Measurements from ENCODE around the gene CDHR2.

CDHR2 gene, protein sequence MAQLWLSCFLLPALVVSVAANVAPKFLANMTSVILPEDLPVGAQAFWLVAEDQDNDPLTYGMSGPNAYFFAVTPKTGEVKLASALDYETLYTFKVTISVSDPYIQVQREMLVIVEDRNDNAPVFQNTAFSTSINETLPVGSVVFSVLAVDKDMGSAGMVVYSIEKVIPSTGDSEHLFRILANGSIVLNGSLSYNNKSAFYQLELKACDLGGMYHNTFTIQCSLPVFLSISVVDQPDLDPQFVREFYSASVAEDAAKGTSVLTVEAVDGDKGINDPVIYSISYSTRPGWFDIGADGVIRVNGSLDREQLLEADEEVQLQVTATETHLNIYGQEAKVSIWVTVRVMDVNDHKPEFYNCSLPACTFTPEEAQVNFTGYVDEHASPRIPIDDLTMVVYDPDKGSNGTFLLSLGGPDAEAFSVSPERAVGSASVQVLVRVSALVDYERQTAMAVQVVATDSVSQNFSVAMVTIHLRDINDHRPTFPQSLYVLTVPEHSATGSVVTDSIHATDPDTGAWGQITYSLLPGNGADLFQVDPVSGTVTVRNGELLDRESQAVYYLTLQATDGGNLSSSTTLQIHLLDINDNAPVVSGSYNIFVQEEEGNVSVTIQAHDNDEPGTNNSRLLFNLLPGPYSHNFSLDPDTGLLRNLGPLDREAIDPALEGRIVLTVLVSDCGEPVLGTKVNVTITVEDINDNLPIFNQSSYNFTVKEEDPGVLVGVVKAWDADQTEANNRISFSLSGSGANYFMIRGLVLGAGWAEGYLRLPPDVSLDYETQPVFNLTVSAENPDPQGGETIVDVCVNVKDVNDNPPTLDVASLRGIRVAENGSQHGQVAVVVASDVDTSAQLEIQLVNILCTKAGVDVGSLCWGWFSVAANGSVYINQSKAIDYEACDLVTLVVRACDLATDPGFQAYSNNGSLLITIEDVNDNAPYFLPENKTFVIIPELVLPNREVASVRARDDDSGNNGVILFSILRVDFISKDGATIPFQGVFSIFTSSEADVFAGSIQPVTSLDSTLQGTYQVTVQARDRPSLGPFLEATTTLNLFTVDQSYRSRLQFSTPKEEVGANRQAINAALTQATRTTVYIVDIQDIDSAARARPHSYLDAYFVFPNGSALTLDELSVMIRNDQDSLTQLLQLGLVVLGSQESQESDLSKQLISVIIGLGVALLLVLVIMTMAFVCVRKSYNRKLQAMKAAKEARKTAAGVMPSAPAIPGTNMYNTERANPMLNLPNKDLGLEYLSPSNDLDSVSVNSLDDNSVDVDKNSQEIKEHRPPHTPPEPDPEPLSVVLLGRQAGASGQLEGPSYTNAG (N-terminal part only)

GRCh38 chr5:176548967-176549444 is at the start of gene CDHR2:
Gene CDHR2 (plus strand): TSS chr5:176549342. CDS start chr5:176565353, 16,011 bp downstream.
- no peak for DNase-seq (ENCODE audit: low spot score)

DNA sequence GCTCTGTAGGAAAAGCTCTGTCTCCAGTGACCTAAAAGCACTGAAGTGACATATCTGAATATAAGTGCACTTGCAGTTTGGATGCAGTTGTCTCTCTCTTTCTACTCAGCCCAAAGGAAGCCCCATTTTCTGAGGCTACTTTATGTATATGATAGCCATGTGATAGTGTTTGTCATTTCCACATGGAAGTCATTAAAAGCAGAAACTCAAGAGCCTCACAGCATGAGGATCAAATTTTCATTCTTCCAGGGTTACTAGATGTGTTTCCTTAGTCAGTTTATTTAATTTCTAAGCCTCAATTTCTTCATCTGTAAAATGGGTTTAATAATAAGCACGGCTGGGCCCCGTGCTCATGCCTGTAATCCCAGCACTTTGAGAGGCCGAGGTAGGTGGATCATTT is 48.6 kb upstream of the CDHR2 start:
- DNase-seq (ENCODE audit: low spot score): no peak

GRCh38 chr5:176501333-176501732 is 47.8 kb upstream of the CDHR2 start:
- DNase-seq (ENCODE audit: low spot score): no peak

DNA sequence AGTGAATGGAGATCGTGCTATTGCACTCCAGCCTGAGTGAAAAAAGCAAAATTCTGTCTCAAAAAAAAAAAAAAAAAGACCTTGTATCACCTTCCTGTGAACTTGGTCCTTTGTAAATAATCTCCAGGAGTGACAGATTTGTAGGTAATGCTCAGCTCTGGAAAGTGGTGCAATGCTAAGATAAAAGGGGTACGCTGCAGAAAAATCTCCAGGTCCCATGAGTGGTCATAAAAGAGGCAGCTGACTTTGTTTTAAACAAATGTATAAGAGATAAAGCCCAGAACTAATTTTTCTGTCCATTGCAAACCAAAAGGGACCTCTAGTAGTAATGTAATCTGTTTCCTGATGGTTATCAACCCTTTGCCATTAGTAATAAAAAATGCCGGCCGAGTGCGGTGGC is 45.6 kb upstream of the CDHR2 start:
- no peak for DNase-seq (ENCODE audit: low spot score)

GRCh38 chr5:176507911-176508310 is 41.2 kb upstream of the CDHR2 start:
- no peak for DNase-seq (ENCODE audit: low spot score)

GRCh38 chr5:176508603-176509002 is 40.5 kb upstream of the CDHR2 start:
- DNase-seq (ENCODE audit: low spot score): no peak

- DNase-seq (ENCODE audit: low spot score): no peak
These were observed 35.4 kb upstream of the CDHR2 start for GRCh38 chr5:176513788-176514187.

DNA sequence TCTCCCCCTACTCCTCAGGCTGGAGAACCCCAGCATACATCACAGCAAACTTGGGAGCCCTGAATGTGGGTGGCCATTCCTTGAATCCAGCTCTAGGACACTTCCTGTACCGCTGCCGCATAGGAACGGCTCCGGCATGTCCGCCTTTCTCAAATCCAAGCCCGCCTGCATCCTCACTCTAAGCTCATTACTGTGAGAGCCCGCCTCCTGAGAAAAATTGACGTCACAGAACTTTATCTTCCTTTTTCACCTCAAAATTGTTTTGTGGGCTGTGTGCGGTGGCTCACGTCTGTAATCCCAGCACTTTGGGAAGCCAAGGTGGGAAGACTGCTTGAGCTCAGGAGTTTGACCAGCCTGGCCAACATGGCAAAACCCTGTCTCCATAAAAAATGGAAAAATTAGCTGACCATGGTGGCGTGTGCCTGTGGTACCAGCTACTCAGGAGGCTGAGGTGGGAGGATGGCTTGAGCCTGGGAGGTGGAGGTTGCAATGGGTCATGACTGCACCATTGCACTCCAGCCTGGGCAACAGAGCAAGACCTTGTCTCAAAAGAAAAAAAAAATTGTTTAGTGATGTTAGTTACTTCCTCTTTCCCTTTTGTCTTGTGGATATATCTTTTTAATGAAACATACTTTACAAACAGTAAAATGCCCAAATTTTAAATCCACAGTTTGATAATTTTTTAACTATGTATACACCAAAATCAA is 34.7 kb upstream of the CDHR2 start:
- no peak for DNase-seq (ENCODE audit: low spot score)

GRCh38 chr5:176515396-176515795 is 33.7 kb upstream of the CDHR2 start:
- DNase-seq (ENCODE audit: low spot score): no peak

- DNase-seq (ENCODE audit: low spot score): no peak
These were observed 32.0 kb upstream of the CDHR2 start for GRCh38 chr5:176517053-176517661.

DNA sequence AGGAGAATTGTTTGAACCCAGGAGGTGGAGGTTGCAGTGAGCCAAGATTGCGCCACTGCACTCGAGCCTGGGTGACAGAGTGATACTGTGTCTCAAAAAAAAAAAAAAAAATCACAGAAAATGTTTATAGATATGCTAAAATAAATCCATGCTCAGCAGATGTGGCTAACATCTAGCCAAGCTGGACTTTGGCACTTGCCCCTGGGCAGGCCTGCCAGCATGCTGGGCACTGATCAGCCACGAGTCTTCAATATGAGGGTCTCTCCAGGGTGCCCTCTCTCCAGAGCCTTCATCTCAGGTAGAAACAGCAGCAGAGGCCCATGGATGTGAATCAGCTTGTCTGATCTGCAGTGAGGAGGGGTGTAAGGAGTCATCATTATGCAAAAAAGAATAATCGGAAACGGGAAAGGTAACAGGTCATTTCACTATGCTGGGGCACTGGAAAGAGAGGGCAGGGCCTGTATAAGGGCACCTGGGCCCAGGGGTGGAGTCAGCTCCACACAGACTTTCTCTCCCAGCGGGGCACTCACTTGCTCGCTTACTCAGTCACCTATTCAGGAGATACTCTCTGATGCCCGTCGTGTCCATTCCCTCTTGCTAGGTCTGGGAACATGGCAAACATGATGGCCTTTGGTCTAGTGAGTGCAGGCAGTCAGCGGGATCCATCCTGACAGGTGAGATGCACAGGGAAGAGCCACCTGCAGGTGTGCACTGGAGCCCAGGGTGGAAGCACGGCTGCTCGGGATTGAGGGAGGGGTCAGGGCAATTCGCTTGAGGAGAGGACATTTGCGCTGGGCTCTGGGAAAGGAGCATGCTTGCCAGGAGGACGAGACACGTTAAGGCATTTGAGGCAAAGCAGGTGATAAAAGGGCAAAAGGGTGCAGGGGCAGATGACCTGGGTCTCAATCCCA is 29.1 kb upstream of the CDHR2 start:
- no peak for DNase-seq (ENCODE audit: low spot score)

DNA sequence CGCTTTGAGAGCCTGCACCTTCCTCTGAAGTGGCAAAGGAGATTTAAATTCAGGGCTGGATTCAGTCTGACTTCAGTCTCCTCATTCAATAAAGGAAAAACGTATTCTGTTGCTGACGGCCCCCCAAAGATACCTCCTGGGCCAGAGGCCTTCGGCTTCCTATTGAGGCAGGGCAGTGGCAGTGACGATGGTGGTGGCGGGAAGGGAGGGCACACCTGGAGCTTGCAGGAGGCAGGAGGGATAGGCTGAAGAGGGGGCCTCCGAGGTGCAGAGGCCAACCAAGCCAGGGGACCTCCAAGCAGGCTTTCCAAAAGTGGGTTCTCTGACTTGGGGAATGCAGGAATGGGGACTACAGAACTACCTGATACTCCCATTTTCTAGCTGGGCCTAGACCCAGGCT is 27.9 kb upstream of the CDHR2 start:
- DNase-seq (ENCODE audit: low spot score): no peak

DNA sequence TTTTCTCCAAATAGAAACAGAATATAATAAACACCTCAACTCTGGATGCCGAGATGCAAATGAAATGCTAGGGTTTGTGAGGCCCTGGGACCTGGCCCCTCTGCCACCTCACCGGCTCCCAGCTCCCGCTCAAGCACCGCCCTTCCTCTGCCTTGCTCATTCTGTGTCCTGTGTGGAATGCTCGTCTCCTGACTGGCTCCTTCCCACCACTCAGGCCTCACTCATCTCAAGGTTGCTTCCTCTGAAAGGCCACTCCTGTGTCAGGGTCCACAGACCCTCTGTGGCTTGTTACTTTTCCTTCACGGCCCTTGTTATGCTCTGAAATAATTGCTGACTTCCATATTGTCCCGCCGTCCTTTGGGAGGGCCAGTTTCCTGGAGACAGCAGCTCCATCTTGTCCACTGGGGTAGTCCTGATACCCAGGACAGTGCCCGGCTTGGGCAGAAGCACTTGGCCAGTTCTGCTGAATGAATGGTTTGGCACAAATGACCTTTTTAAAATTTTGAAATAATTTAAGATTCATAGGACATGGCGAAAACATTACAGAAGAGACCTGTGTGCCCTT is 27.4 kb upstream of the CDHR2 start:
- no peak for DNase-seq (ENCODE audit: low spot score)

GRCh38 chr5:176524138-176524537 is 25.0 kb upstream of the CDHR2 start:
- DNase-seq (ENCODE audit: low spot score): no peak

- DNase-seq (ENCODE audit: low spot score): no peak
These were observed 24.2 kb upstream of the CDHR2 start for GRCh38 chr5:176524987-176525386.

DNA sequence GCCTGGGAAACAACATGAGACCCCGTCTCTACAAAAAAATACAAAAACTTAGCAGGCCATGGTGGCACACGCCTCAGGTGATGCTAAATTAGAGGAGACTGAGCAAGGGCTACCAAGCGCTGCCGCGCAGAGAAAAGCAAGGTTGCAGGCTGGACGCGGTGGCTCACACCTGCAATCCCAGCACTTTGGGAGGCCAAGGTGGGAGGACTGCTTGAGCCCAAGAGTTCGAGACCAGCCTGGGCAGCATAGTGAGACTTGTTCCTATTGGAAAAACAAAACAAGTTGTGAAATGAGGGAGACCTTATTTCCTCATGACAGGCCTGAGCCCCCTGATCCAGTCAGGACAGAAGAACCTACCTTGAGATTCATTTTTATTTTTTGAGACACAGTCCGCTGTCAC is 23.5 kb upstream of the CDHR2 start:
- no peak for DNase-seq (ENCODE audit: low spot score)

GRCh38 chr5:176526462-176526861 is 22.7 kb upstream of the CDHR2 start:
- no peak for DNase-seq (ENCODE audit: low spot score)

DNA sequence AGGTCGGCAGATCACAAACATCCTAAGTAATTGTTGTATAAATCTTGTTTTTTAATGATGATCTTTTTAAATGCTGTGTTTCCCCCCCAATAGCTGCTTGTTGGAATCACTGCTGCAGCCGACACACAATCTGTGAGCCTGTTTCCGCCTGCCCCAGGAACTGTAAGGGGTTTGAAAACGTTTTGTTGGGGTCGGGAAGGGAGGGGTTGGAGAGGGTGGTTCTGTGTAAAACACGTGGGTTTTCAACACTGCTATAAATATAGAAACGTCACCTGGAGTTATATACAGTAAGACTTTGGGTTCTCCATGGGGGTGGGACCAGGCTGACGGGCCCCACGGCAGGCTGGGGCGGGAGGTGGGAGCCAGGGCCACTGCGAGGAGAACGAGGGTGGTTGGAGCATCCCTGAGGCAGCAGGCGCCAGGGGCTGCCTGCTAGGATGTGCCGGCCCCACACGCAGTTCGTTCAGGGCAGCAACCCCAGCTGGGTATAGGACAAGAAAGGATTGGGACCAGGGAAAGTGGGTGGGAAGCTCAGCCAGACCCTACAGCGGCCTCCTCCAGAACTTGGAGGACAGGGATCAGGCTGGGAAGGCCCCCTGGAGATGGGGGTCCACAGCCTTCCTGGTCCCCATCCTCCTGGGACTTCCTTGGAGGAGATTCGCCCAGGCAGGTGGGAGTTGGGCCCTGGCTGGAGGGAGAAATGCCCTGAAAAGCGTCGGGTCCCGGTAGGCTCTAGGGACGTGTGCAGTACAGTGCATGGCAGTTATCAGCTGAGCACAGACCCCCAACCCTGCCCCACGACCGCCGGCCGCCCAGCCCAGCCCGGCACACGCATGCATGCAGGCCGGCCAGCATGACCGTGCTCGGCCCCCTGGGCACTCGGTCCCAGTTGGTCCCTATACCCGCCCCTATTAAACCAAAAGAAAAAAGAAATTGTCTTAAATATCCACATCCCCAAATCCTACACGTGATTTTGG is 21.6 kb upstream of the CDHR2 start:
- no peak for DNase-seq (ENCODE audit: low spot score)

Measured in germinal center (tissue), 1 donor.